NCI-H2196 (cell line): ENCODE results near the gene PTPN4.

Source experiments
- DNase-seq: peaks from one replicate; lab custom pipeline; 2025; ENCODE audit not compliant: unreplicated experiment; lab: John Stamatoyannopoulos, UW

PTPN4 gene

DNA sequence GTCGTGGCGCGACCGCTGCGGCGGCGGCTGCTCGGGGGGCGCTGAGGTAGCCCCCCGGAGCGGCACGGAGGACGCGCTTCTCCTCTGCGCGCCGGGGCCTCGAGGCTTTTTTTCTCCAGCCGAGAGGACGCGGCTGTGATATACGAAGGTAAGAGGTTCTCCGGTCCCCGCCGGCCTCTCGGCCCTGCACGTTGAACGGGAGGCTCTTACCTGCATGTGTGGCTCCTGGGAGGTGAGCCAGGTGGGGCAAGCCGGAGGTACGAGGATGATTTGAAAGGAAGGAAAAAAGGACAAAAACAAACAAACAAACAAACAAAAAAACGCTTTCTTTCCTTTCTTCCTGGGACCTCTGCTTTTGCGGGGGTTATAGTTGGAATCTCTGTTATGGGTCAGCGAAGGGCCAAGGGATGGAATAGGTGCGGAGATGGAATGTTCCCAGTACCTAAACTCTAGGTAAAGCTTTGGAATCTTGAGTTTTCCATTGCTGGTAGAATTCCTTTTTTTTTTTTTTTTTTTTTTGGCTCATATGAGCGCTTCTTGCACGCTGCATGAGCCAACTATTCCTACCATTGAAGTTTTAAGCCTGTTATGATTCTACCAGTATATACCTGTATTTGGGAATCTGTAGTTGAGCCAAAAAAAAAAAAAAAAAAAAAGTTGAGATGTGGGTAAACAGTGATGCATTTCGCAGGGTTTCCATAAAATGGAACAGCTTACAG is 674 bp downstream of the PTPN4 start:
- no peak for DNase-seq

DNA sequence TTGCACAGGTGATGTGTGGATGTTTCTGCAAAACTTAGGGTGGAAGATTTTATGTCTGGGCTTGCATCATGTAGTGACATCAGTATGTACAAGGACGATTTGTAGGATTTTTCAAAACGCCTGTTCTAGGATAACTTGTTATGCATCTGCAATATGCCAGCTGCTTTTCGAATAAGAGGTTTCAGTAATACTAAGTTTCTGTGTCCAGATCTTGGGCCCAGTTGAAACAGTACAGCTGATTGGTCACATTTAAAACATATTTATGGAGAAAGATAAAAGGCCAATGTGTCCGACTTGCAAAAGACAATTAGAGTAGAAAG is 1.2 kb downstream of the PTPN4 start:
- DNase-seq: no peak

- DNase-seq: no peak
Measured at GRCh38 chr2:119764832-119765231, 5.1 kb downstream of the PTPN4 start.

GRCh38 chr2:119765433-119766002 is 5.8 kb downstream of the PTPN4 start:
- no peak for DNase-seq

DNA sequence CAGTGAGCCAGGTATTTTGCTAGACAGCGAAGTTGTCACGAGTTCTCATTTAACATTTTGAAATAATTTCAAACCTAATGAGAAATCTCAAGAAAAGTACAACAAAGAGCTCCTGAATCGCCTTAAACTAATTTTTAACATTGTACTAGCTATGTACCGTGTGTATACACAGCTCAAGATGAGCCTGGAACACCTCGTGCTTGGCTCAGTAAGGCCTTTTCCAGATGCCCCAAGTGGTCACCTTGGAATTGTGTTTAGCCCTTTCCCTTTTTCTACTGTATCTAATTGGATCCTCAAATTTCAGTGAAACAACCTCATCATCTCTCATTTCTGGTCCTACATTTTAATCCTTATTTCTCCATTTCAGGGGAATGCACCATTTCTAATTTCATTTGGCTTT is 7.2 kb downstream of the PTPN4 start:
- no peak for DNase-seq

- DNase-seq: no peak
Measured at GRCh38 chr2:119768742-119769141, 9.0 kb downstream of the PTPN4 start.

DNA sequence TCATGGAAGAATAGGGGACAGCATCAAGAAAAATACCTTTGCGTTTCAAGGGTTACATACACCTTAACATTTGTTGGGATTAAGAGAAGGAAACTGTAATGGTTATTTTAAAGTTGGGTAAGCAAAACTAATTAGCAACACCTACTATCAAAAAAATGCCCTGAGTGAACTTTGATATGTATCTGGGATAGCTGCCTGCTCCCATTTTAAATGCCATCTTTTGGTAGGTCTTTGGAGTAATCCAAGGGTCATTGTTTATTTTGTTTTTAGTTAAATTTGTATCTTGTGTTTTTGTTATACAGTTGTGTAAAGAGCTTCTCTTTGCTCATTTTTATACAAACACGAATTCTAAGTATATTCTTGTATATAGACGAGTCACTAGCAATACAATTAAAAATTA is 9.9 kb downstream of the PTPN4 start:
- no peak for DNase-seq

- DNase-seq: no peak
Measured at GRCh38 chr2:119771331-119771730, 11.6 kb downstream of the PTPN4 start.

DNA sequence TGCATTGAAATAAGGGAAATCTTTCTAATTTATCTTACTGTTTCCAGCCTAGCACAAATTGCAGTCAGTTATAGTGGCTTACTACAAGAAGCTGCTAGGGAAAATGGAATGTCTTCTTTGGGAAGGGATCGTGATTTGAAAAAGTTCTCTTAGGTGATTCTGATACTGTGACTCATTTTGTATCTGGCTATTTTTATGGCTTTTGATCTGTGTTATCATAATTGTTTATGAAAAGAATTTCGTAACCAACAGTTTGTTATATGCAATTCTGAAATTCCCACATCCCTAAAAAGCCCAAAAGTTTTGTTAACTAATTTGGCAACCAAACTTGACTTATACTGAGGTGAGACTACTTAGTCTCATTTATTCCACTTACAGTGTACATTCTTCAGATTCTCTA is 12.4 kb downstream of the PTPN4 start:
- DNase-seq: no peak

GRCh38 chr2:119772767-119773166 is 13.0 kb downstream of the PTPN4 start:
- no peak for DNase-seq

DNA sequence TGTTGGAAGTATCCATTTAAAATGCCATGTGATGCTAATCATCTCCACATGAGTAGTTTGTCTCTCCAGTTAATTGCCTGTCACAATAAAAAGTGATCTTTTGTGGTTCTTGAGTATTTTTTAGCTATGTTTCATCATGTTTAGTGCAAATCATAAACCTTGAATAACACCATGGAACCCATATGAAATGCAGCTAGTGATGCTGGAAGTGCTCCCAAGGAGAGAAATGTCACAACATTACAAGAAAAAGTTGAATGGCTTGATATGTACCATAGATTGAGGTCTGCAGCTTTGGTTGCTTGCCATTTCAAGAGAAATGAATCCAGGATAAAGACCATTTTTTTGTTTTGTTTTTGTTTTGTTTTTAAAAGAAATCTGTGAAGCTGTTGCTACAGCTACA is 14.3 kb downstream of the PTPN4 start:
- no peak for DNase-seq

DNA sequence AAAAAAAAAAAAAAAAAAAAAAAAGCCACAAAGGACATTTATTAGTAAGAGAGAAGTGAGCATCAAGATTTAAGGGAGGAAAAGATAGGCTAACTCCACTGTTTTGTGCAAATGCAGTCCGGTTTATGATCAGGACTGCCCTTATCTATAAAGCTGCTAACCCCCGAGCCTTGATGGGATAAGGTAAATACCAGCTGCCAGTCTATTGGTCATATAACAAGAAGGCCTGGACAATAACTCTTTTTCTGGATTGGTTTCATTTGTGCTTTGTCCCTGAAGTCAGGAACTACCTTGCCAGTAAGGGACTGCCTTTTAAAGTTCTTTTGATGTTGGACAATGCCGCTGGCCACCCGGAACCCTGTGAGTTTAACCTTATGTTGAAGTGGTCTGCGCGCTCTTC is 15.4 kb downstream of the PTPN4 start:
- DNase-seq: no peak

- DNase-seq: no peak
Measured at GRCh38 chr2:119782308-119783027, 22.7 kb downstream of the PTPN4 start.

DNA sequence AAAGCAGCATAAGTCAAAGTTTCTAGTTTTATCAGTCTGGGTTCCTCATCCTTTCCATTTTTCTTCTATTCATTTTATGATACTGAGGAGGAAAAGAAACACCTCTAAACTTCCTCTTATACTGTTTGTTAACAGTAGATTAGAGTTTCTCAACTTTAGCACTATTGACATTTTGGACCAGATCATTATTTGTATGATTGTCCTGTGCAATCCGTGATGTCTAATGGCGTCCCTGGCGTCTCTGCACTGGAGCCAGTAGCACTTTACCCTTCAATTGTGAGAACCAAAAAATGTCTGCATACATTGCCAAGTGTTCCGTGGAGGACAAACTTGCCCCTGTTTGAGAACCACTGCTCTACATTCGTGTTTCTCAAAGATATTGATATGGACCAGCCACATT is 25.2 kb downstream of the PTPN4 start:
- DNase-seq: no peak

DNA sequence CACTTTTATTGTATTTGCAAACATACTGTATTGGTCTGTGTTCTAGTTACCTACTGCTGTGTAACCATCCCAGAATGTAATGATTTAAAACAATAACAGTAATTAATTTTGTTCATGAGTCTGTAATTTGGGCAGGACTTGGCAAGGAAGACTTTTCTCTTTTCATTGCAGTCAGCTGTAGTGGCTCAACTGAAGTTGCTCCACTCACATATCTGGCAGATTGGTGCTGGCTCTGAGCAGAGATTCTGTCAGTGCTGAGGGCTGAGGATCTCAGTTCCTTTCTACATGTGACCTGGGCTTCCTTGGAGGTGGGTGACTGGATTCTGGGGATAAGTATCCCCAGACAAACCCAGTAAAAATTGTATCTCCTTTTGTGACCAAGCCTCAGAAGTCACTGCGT is 26.6 kb downstream of the PTPN4 start:
- DNase-seq: no peak

- no peak for DNase-seq
Measured at GRCh38 chr2:119788752-119789151, 29.0 kb downstream of the PTPN4 start.

GRCh38 chr2:119790466-119790865 is 30.7 kb downstream of the PTPN4 start:
- DNase-seq: no peak

DNA sequence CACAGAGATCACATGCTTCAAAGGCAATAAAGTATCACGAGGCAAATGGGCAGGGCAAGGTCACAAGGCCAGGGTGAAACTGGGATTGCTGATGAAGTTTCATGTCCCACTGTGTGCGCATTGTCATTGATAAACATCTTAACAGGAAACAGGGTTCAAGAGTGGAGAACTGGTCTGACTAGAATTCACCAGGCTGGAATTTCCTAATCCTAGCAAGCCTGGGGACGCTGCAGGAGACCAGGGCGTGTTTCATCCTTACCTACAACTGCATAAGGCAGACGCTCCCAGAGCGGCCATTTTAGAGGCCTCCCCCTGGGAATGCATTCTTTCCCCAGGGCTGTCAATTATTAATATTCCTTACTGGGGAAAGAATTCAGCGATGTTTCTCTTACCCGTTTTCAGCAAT is 33.2 kb downstream of the PTPN4 start:
- no peak for DNase-seq

DNA sequence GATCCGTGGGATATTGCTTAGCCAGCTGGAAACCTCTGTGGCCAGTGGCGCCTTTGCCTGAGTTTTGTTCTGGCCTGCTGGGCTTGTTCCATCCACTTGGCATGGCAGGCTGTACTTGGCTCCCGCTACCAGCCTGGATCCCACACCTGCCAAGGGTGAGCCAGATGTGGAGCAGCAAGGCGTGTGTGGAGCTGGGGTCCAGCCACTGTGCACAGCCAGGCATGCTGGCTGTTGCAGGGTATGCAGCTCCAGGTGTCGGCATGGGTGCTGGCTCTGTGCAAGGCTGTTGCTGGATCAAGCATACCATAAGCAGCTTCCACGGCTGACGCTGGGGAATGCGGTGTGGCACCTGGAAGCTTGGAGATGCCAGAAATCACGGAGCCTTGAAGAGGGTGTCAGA is 34.5 kb downstream of the PTPN4 start:
- DNase-seq: no peak

DNA sequence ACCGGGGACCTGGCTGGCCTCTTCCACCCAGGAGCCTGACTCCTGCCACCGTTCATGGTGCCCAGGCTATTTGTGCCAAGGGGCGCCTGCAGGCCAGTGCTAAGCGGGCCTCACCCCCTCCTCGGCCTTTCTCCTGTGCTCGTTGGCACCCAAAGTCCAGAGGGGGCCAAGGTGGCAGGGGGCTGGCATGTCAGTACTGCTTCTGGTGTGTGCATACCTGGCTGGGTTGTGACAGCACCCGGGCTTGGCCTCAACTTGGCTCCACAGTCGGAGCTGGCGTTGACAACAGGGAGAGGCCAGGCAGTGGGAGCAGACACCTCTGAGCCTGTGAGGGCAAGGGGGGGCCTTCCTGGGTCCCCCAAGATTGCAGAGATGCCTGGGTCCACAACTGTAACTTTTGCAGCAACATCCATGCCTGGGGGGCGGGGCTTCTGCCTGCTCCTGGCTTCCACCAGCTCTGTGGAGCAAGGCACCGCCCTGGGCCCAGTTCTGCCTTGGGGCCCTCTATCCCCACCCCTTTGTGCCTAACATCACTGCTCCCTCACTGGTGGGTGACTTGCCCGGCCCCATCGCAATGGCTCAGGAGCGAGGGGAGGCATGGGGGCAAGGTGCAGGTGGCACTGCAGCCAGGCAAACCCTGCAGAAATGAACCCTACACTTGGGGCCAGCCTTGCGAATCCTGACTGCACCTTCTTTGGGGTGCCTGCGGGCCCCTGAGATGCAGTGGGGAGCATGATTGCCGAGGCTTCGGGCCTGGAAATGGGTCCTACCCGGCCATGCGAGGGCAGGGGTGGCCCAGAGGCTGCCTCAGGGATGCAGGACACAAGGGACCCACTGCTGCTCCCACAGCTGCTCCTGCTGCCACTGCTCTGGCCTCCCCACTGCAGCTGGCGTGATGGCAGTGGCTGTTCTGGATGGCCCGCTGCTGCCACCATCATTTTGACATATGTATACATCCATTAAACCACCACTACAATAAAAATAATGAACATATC is 35.9 kb downstream of the PTPN4 start:
- DNase-seq: no peak

DNA sequence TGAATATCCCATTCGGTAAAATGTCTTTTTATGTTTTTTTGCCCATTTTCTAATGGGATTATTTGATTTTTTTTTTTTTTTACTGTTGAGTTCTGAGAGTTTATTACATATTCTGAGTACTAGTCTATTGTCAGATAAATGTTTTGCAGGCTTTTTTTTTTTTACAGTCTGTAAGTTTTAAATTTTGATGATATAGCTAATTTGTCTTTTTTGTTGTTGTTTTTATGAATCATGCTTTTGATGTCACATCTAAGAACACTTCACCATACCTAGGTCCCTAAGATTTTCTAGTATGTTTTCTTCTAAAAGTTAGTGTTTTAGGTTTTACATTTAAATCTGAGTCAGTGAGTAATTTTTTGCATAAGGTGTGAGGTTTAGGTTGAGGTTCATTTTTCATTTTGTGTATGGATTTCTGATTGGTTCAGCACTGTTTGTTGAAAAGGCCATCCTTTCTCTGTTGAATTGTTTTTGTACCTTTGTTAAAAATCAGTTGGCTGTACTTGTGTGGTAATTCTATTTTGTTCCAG is 40.7 kb downstream of the PTPN4 start:
- no peak for DNase-seq
